GM12891 (cell line): ENCODE data around the gene RDX.

Experiments
- PAX5 ChIP-seq: IDR thresholded peaks from 2 replicates; pipeline ENCODE4 v1.6.1; 2011; ENCODE audit warnings: low read length, moderate library complexity, mild to moderate bottlenecking; ENCODE audit not compliant: insufficient read depth, severe bottlenecking
- POLR2A ChIP-seq: IDR thresholded peaks from 2 replicates; pipeline ENCODE4 v1.6.1; 2011; ENCODE audit warnings: low read depth, low read length, control low read depth
- POLR2AphosphoS5 ChIP-seq: IDR thresholded peaks from 2 replicates; pipeline ENCODE4 v1.6.1; 2011; ENCODE audit warnings: low read depth, low read length, control low read depth
- POU2F2 ChIP-seq: IDR thresholded peaks from 2 replicates; pipeline ENCODE4 v1.6.1; 2011; ENCODE audit warnings: low read depth, mild to moderate bottlenecking, control low read depth, low read length, moderate library complexity
- SPI1 ChIP-seq: IDR thresholded peaks from 2 replicates; pipeline ENCODE4 v1.6.1; 2011; ENCODE audit warnings: low read depth, low read length, control low read depth
- TAF1 ChIP-seq: IDR thresholded peaks from 2 replicates; pipeline ENCODE4 v1.6.1; 2011; ENCODE audit warnings: low read depth, low read length, control low read depth

- TF ChIP-seq POLR2A (peak; percentile 54; the same call in 1 of the 2 replicates), POLR2AphosphoS5 (no peak), TAF1 (no peak), SPI1 (no peak; the same call in 1 of the 2 replicates), PAX5 (no peak), POU2F2 (no peak)
These were observed at the start of gene RDX for GRCh38 chr11:110296226-110297075.
